ENCODE results near the gene SPRYD4. TPM values are rescaled to one million over a fixed set of nuclear protein-coding genes. Genes with fewer than 3 reads are reported as not detected.

The SPRYD4 gene
- total RNA-seq, 1 donor from 2014 or later = 1.1 TPM

DNA sequence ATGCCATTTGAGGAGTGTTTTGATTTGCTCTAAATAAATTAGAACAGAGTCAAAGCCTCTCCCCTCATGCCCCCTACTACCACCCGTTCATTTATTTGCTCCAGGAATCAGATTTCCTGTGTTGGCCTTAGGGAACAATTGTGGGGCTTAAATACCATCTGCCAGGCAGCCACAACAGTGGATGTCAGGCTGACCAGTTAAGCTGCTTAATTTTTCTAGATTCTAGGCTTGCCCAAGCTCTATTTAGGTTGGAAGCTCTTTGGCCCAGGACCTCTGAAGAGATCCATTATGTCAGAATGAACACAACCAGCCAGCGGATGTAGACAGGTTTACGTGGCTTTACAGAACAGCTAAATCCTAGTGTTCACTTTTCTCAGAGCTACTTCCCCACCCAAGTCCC is 18.1 kb upstream of the SPRYD4 start:
- H3K4me3 ChIP-seq (ENCODE audit: low read depth, low read length) = no peak overlapping the region
- TF ChIP-seq, protein P1, sequence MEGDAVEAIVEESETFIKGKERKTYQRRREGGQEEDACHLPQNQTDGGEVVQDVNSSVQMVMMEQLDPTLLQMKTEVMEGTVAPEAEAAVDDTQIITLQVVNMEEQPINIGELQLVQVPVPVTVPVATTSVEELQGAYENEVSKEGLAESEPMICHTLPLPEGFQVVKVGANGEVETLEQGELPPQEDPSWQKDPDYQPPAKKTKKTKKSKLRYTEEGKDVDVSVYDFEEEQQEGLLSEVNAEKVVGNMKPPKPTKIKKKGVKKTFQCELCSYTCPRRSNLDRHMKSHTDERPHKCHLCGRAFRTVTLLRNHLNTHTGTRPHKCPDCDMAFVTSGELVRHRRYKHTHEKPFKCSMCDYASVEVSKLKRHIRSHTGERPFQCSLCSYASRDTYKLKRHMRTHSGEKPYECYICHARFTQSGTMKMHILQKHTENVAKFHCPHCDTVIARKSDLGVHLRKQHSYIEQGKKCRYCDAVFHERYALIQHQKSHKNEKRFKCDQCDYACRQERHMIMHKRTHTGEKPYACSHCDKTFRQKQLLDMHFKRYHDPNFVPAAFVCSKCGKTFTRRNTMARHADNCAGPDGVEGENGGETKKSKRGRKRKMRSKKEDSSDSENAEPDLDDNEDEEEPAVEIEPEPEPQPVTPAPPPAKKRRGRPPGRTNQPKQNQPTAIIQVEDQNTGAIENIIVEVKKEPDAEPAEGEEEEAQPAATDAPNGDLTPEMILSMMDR (IDR thresholded peaks at IDR 0.05; ENCODE audit: insufficient read depth, low read length, severe bottlenecking) = no peak
- no peaks in the 10 kb centered on the region for H3K36me3 ChIP-seq (ENCODE audit: control insufficient read depth, insufficient read depth, low read length)
- FAIRE-seq = no peak
- no peak for DNase-seq (ENCODE audit: low read depth)
- H3K27me3 ChIP-seq (ENCODE audit: control insufficient read depth, insufficient read depth, low read length) = no peaks in the 10 kb centered on the region

DNA sequence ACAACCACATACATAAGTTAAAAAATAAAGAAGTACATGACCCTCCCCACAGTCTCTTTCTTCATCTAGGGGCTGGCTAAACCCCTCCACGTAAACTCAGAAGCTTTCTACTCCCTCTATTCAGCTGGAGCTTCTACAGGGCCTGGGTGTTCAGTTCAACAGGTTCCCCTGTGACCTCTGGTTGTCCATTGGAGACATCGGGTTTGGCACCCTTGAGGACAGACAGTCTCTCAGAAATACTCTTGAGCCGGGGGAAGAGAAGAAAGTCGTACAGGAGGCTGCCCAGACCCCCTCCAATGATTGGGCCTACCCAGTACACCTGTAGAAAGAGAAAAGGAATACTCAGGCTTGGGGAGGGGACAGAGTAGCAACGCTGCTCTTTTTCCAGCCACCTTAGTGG is 17.2 kb upstream of the SPRYD4 start:
- DNase-seq (ENCODE audit: low read depth) = no peak
- Histone ChIP-seq H3K27me3 (ENCODE audit: control insufficient read depth, insufficient read depth, low read length) (no peaks in the 10 kb centered on the region), H3K36me3 (ENCODE audit: control insufficient read depth, insufficient read depth, low read length) (no peaks in the 10 kb centered on the region), H3K4me3 (ENCODE audit: low read depth, low read length) (no peak overlapping the region)
- FAIRE-seq = no peak
- TF ChIP-seq, protein P1 (IDR thresholded peaks at IDR 0.05; ENCODE audit: insufficient read depth, low read length, severe bottlenecking) = no peak

DNA sequence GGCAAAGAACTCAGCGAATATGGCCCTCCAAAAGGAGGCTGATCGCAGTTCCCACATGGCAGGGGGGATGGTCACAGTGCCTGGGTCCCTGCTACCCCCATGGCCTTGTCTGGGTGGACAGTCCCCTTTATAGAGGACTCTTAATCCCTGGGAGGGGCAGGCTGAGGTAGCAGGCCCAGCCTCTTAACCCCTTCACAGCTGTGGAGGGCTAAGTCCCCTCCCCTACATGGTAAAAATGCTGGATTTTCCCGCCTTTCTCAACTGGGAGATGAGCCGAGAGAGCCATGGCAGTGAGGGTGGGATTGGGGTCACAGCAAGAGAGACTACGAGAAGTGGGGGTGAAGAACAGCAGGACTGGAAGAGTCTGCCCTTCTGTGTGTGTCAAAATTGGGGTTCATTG is 13.8 kb upstream of the SPRYD4 start, which contains the start of gene MIP:
MIP (minus strand) TSS at position 101 of the 400 bp plus-strand sequence; CDS start at position 57, 44 bp downstream.
- no peak for FAIRE-seq

DNA sequence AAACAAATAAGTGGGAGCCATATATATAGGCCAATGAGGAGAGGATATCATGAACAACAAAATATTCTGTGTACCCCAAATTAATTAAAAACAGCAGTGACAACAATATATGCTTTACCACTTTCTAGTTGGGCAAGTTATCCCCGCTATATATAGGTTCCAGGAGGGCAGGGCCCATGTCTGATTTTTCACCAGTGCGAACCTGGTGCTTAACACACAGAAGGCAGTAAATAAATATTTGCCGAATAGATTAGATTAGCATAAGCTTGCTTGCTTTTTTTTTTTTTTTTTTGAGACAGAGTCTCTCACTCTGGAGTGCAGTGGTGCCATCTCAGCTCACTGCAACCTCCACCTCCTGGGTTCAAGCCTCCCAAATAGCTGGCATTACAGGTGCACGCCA is 10.6 kb upstream of the SPRYD4 start:
- DNase-seq (ENCODE audit: low read depth) = no peak
- Histone ChIP-seq H3K27me3 (ENCODE audit: control insufficient read depth, insufficient read depth, low read length) (no peaks in the 10 kb centered on the region), H3K4me3 (ENCODE audit: low read depth, low read length) (no peak overlapping the region), H3K36me3 (ENCODE audit: control insufficient read depth, insufficient read depth, low read length) (no peaks in the 10 kb centered on the region)
- TF ChIP-seq, protein P1 (IDR thresholded peaks at IDR 0.05; ENCODE audit: insufficient read depth, low read length, severe bottlenecking) = no peak
- FAIRE-seq = no peak

More for the DNA sequence above, 13.8 kb upstream of the SPRYD4 start, which contains the start of gene MIP:
- H3K36me3 ChIP-seq (ENCODE audit: control insufficient read depth, insufficient read depth, low read length) = no peaks in the 10 kb centered on the region
- no peak for DNase-seq (ENCODE audit: low read depth)
- no peaks in the 10 kb centered on the region for H3K27me3 ChIP-seq (ENCODE audit: control insufficient read depth, insufficient read depth, low read length)
- no peak within 1 kb of the TSS for H3K4me3 ChIP-seq (ENCODE audit: low read depth, low read length)
- TF ChIP-seq, protein P1 (IDR thresholded peaks at IDR 0.05; ENCODE audit: insufficient read depth, low read length, severe bottlenecking) = no peak

DNA sequence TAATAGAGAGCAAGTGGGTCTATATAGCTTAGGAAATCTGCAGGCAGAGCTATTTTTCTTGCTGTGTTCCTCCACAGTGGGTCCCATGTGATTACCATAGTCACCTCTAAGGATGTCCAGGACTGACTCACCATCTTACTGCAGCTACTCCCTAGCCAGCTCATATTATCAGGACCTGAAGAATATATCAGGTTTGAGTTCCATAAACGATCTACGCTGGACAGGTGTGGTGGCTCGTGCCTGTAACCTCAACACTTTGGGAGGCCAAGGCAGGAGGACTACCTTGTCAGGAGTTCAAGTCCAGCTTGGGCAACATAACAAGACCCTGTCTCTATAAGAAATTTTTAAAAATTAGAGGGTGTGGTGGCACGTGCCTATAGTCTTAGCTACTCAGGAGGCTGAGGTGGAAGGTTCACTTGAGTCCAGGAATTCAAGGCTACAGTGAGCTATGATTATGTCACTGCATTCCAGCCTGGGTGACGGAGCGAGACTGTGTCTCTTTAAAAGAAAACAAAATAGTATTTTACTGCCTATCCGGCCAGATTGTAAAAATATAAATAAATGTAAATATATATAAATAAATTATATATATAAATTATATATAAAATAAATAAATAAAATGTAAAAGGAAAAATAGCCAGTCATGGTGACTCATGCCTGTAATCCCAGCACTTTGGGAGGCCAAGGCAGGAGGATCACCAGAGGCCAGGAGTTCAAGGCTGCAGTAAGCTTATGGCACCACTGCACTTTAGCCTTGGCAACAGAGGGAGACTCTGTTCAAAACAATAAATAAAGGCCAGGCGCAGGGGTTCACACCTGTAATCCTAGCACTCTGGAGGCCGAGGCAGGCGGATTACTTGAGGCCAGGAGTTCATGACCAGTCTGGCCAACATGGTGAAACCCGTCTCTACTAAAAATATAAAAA is 6.9 kb upstream of the SPRYD4 start:
- DNase-seq (ENCODE audit: low read depth) (peak; percentile 54), FAIRE-seq (no peak)
- no peaks in the 10 kb centered on the region for H3K27me3 ChIP-seq (ENCODE audit: control insufficient read depth, insufficient read depth, low read length)
- TF ChIP-seq, protein P1 (IDR thresholded peaks at IDR 0.05; ENCODE audit: insufficient read depth, low read length, severe bottlenecking) = no peak
- no peaks in the 10 kb centered on the region for H3K36me3 ChIP-seq (ENCODE audit: control insufficient read depth, insufficient read depth, low read length)
- no peak overlapping the region for H3K4me3 ChIP-seq (ENCODE audit: low read depth, low read length)

Measured in bronchial epithelial cell (primary cell).